B cell (primary cell): Measurements from ENCODE around the gene MICOS13. TPM values are rescaled to one million over a fixed set of nuclear protein-coding genes. Genes with fewer than 3 reads are reported as not detected.

ENCODE experiments used
- ATAC-seq: fragments of 200-7000 bp; cut with Tn5 transposase; one replicate; pipeline ENCODE4 v1.10.0; 2021; ENCODE audit warnings: low read depth, mild to moderate bottlenecking, moderate number of reproducible peaks, moderate library complexity
- CTCF ChIA-PET: fragments of 350-600 bp; sonication (Branson Sonifier 250); formaldehyde crosslinking; loops from one replicate; lab custom pipeline; 2021; ENCODE audit warnings: antibody characterized with exemption, inconsistent platforms; lab: Charles Lee
- POLR2A ChIA-PET: fragments of 350-600 bp; sonication (Branson Sonifier 250); formaldehyde crosslinking; loops from one replicate; lab custom pipeline; 2021; ENCODE audit warnings: antibody characterized with exemption; lab: Charles Lee
- DNase-seq: peaks from one replicate; pipeline ENCODE4 v3.0.0; 2013
- H2AFZ ChIP-seq: 2 replicates; pipeline ENCODE4 v1.6.1; 2012; ENCODE audit warnings: mild to moderate bottlenecking, low read depth, low read length; ENCODE audit not compliant: insufficient read depth, poor library complexity, severe bottlenecking
- H3K27ac ChIP-seq, 2 donors: 1 replicate in 1 of 2; 2 replicates in 1 of 2; pipeline ENCODE4 v1.5.1; 2012 to 2013; ENCODE audit warnings: low read length in 2 of 2, mild to moderate bottlenecking in 2 of 2, moderate library complexity in 1 of 2
- H3K27me3 ChIP-seq, 4 experiments: fragments of 200-600 bp in 1 of 4; sonication (generic) in 1 of 4; replicated peaks in 1 of 4; 1 replicate in 2 of 4; 2 replicates in 2 of 4; pipeline versions ENCODE4 v1.6.1 to v1.7.0; 2013 to 2016; ENCODE audit warnings: low read length in 3 of 4, mild to moderate bottlenecking in 2 of 4, mixed read lengths in 1 of 4, moderate library complexity in 1 of 4; ENCODE audit not compliant: insufficient read depth in 4 of 4, control insufficient read depth in 3 of 4; ENCODE audit errors: control extremely low read depth in 1 of 4
- H3K36me3 ChIP-seq, 2 experiments: replicated peaks in 1 of 2; 1 replicate in 1 of 2; 2 replicates in 1 of 2; pipeline versions ENCODE4 v1.6.1 to v1.7.1; 2013; ENCODE audit warnings: low read length in 1 of 2; ENCODE audit not compliant: insufficient read depth in 2 of 2, control insufficient read depth in 1 of 2; ENCODE audit errors: control extremely low read depth in 1 of 2, extremely low read depth in 1 of 2
- H3K4me1 ChIP-seq, 2 donors: fragments of 200-600 bp in 1 of 2; sonication (generic) in 1 of 2; 1 replicate in 1 of 2; 2 replicates in 1 of 2; pipeline versions ENCODE4 v1.5.1 to v1.6.1; 2013 to 2017; ENCODE audit warnings: low read length in 2 of 2; ENCODE audit not compliant: control insufficient read depth in 2 of 2, insufficient read depth in 2 of 2
- H3K4me2 ChIP-seq: replicated peaks from 2 replicates; pipeline ENCODE3; 2012; ENCODE audit warnings: mild to moderate bottlenecking, low read depth, low read length; ENCODE audit not compliant: poor library complexity, severe bottlenecking
- H3K4me3 ChIP-seq, 5 experiments: fragments of 200-600 bp in 1 of 5; sonication (generic) in 1 of 5; 1 replicate in 3 of 5; 2 replicates in 2 of 5; pipeline versions ENCODE4 v1.5.1 to v1.7.0; 2011 to 2016; ENCODE audit warnings: low read length in 4 of 5, mild to moderate bottlenecking in 4 of 5, low read depth in 2 of 5, control low read depth in 1 of 5, moderate library complexity in 1 of 5; ENCODE audit not compliant: insufficient read depth in 1 of 5; ENCODE audit errors: control extremely low read depth in 1 of 5, extremely low read depth in 1 of 5
- H3K79me2 ChIP-seq: fragments of 200-600 bp; sonication (generic); one replicate; pipeline ENCODE4 v1.6.0; 2016; ENCODE audit warnings: low read length; ENCODE audit not compliant: control insufficient read depth, insufficient read depth
- H3K9ac ChIP-seq: fragments of 200-600 bp; sonication (generic); 2 replicates; pipeline ENCODE4 v1.6.1; 2017; ENCODE audit warnings: mild to moderate bottlenecking, low read length, moderate library complexity
- H3K9me3 ChIP-seq, 3 donors: one replicate each; pipeline versions ENCODE4 v1.6.1 to v1.7.1; 2013; ENCODE audit warnings: low read length in 2 of 3; ENCODE audit not compliant: control insufficient read depth in 2 of 3, insufficient read depth in 1 of 3; ENCODE audit errors: control extremely low read depth in 1 of 3
- H4K20me1 ChIP-seq: 2 replicates; pipeline ENCODE4 v1.6.0; 2012; ENCODE audit warnings: mild to moderate bottlenecking, low read length; ENCODE audit not compliant: insufficient read depth, control insufficient read depth, poor library complexity, severe bottlenecking
- H3K27ac Mint-ChIP-seq: one replicate; pipeline ENCODE4 v1.8.0; 2021; ENCODE audit warnings: mixed read lengths
- H3K27me3 Mint-ChIP-seq: one replicate; pipeline ENCODE4 v1.8.0; 2021; ENCODE audit warnings: mixed read lengths
- H3K4me1 Mint-ChIP-seq: one replicate; pipeline ENCODE4 v1.8.0; 2021; ENCODE audit warnings: mixed read lengths
- H3K4me3 Mint-ChIP-seq: one replicate; pipeline ENCODE4 v1.8.0; 2021; ENCODE audit warnings: mixed read lengths
- H3K9me3 Mint-ChIP-seq: one replicate; pipeline ENCODE4 v1.8.0; 2022; ENCODE audit warnings: mixed read lengths; ENCODE audit not compliant: insufficient read depth
- CTCF ChIP-seq: fragments of 200-600 bp; IDR thresholded peaks from one replicate; pipeline ENCODE4 v1.8.0; 2022; ENCODE audit warnings: antibody characterized with exemption, mild to moderate bottlenecking
- EZH2 ChIP-seq: IDR thresholded peaks from 2 replicates; pipeline ENCODE4 v1.6.1; 2012; ENCODE audit warnings: borderline replicate concordance, low read depth, mild to moderate bottlenecking, moderate library complexity, low read length; ENCODE audit not compliant: insufficient read depth, poor library complexity, severe bottlenecking
- WGBS: methylation state at CpG from one replicate; pipeline ENCODE4 v1.1.5; 2013; ENCODE audit warnings: missing lambda C conversion rate; ENCODE audit not compliant: insufficient coverage; 5-methylcytosine and 5-hydroxymethylcytosine counted together
- intact Hi-C: fragments of 100-400 bp; cut with micrococcal nuclease; formaldehyde crosslinking; loops from one replicate; pipeline ENCODE4 v1.10.0; 2022
- polyA plus RNA-seq: library from polyadenylated mRNA; depleted of rRNA; stranded (reverse); fragments of >200 nt; gene quantifications from 2 replicates; pipeline ENCODE4 v1.2.3, GENCODE V29; 2012
- total RNA-seq, 2 donors: library from RNA; stranded (reverse); fragments of 120-200 nt in 1 of 2; gene quantifications; 1 replicate in 1 of 2; 2 replicates in 1 of 2; pipeline versions ENCODE4 v1.2.3 to v1.2.4, GENCODE V29; 2013 to 2022

Gene MICOS13
- total and polyA plus RNA-seq, 2 donors (not counting 1 experiment from before 2014, with no cell fraction given) = 30.8 to 41.9 TPM

GRCh38 chr19:5632657-5633056, 47.7 kb downstream of the MICOS13 start:
- H3K9me3 Mint-ChIP-seq = no peaks in the 10 kb centered on the region
- H3K27ac ChIP-seq = no peak overlapping the region
- H3K27me3 Mint-ChIP-seq = no peaks in the 10 kb centered on the region
- CTCF ChIA-PET = no interaction called here
- 84% methylated on average over 3 of the region's 5 CpGs for WGBS
- peaks cover 98% of the 10 kb centered on the region for H3K79me2 ChIP-seq
- peaks cover 62% of the 10 kb centered on the region for H3K4me1 Mint-ChIP-seq
- DNase-seq (no peak), ATAC-seq (no peak)
- H3K36me3 ChIP-seq = peaks cover 9 to 53% of the 10 kb centered on the region in 2 experiments
- H3K27ac Mint-ChIP-seq = no peak overlapping the region
- no peak overlapping the region for H3K9ac ChIP-seq
- H3K4me3 ChIP-seq = no peak overlapping the region
- TF ChIP-seq EZH2 (no peak), CTCF (no peak)
- intact Hi-C loops = no loop called here
- H3K4me2 ChIP-seq = no peak overlapping the region
- POLR2A ChIA-PET = no interaction called here
- peaks cover 25 to 34% of the 10 kb centered on the region in 2 donors for H3K4me1 ChIP-seq
- no peaks in the 10 kb centered on the region for H3K9me3 ChIP-seq
- H2AFZ ChIP-seq = no peak overlapping the region
- H3K27me3 ChIP-seq = no peaks in the 10 kb centered on the region
- peaks cover 95% of the 10 kb centered on the region for H4K20me1 ChIP-seq
- no peak overlapping the region for H3K4me3 Mint-ChIP-seq

GRCh38 chr19:5632241-5632612, 48.1 kb downstream of the MICOS13 start:
- no peaks in the 10 kb centered on the region for H3K9me3 ChIP-seq

More at GRCh38 chr19:5632241-5632612, 48.1 kb downstream of the MICOS13 start:
- Histone ChIP-seq H3K4me2 (no peak overlapping the region), H4K20me1 (peaks cover 95% of the 10 kb centered on the region), H3K4me1 (peaks cover 29 to 38% of the 10 kb centered on the region in 2 donors), H3K9ac (no peak overlapping the region), H3K36me3 (peaks cover 7 to 57% of the 10 kb centered on the region in 2 experiments), H3K27ac (no peak overlapping the region), H2AFZ (no peak overlapping the region), H3K79me2 (peaks cover 98% of the 10 kb centered on the region), H3K27me3 (no peaks in the 10 kb centered on the region), H3K4me3 (no peak overlapping the region)
- Mint-ChIP-seq H3K4me3 (no peak overlapping the region), H3K27me3 (no peaks in the 10 kb centered on the region), H3K27ac (no peak overlapping the region), H3K9me3 (no peaks in the 10 kb centered on the region), H3K4me1 (peaks cover 63% of the 10 kb centered on the region)
- no peak for ATAC-seq
- WGBS = no CpG with 5 or more reads among the region's 4 CpGs
- TF ChIP-seq EZH2 = no peak
- TF ChIP-seq CTCF = no peak
- intact Hi-C loops = no loop called here
- DNase-seq = no peak
- ChIA-PET POLR2A (no interaction called here), CTCF (no interaction called here)
